OCI-LY1 (cell line): ENCODE results near the gene ZEB1.
"Not testable (repeated sequence)": the region's sequence is repeated elsewhere in the genome, so short reads cannot be mapped to it uniquely, and the experiment has no call there.

ENCODE experiments used
- EZH2 ChIP-seq: fragments of 200-600 bp; sonication (generic), shearing (Covaris generic); IDR thresholded peaks from 2 replicates; pipeline ENCODE4 v1.8.0; 2017; ENCODE audit warnings: borderline replicate concordance, mixed run types, mild to moderate bottlenecking, antibody characterized with exemption, low read length, moderate library complexity, mixed read lengths
- TF ChIP-seq, protein P1 (sequence below): fragments of 200-600 bp; sonication (generic), shearing (Covaris generic); IDR thresholded peaks from 2 replicates; pipeline ENCODE4 v1.5.1; 2017; ENCODE audit warnings: mild to moderate bottlenecking, antibody characterized with exemption, low read length, moderate library complexity, mixed read lengths

DNA sequence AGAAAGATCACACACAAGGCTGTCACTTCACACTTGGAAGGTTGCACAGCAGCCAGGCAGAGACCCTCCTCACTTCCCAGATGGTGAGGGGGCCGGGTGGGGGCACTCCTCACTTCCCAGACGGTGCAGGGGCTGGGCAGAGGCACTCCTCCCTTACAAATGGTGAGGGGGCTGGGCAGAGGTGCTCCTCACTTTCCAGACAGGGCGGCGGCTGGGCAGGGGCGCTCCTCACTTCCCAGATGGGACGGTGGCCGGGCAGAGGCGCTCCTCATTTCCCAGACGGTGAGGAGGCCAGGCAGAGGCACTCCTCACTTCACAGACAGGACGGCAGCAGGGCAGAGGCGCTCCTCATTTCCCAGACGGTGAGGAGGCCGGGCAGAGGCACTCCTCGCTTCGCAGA lies 42.5 kb downstream of the ZEB1 start:
- TF ChIP-seq, protein P1, sequence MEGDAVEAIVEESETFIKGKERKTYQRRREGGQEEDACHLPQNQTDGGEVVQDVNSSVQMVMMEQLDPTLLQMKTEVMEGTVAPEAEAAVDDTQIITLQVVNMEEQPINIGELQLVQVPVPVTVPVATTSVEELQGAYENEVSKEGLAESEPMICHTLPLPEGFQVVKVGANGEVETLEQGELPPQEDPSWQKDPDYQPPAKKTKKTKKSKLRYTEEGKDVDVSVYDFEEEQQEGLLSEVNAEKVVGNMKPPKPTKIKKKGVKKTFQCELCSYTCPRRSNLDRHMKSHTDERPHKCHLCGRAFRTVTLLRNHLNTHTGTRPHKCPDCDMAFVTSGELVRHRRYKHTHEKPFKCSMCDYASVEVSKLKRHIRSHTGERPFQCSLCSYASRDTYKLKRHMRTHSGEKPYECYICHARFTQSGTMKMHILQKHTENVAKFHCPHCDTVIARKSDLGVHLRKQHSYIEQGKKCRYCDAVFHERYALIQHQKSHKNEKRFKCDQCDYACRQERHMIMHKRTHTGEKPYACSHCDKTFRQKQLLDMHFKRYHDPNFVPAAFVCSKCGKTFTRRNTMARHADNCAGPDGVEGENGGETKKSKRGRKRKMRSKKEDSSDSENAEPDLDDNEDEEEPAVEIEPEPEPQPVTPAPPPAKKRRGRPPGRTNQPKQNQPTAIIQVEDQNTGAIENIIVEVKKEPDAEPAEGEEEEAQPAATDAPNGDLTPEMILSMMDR = not testable (repeated sequence)
- not testable (repeated sequence) for TF ChIP-seq EZH2
